Airway epithelial cell (primary cell): Measurements from ENCODE around the gene ZNF70. TPM values are rescaled to one million over a fixed set of nuclear protein-coding genes. Genes with fewer than 3 reads are reported as not detected.

Experiments
- total RNA-seq: library from RNA; depleted of rRNA; stranded (reverse); fragments of >200 nt; gene quantifications from 2 replicates; pipeline ENCODE4 v1.2.3, GENCODE V29; 2015

Gene ZNF70
- total RNA-seq, result 1.4 and 1.6 TPM in 2 replicates

DNA sequence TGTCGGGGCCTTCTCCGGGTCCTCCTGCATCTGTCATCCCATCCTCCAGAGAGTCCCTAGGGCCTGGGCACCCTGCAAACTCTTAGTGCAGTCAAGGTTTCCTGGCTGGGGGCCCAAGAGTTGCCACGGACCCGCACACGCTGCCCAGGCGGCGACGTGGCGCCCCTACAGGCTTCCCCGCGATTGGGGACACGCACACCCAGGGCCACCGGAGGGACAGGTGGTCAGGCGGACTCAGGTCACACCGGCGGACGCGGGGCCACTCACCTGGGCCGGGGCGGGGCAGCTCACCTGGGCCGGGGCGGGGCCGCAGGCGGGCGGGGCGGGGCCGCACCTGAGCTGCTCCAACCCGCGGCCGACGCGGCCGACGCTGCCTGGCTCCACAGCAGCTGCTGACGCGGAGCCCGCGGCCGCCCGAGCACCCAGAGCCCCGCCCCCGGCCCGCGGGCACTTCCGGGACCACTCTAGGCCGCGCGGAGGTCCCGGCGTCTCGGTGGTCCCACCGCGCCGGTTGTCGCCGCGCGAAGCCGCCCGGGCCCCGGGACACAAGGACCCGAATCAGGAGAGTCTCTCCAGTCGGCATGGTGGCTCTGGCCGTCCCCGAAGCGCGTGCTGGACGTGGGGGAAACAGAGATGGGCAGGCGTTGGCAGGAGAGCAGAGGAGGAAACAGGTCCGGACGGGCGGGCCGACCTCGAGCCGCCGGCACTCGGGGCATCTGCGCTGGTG, at the start of gene ZNF70:
ZNF70 (minus strand) TSS at position 399 of the 727 bp plus-strand sequence. CDS start 5,972 bp downstream, outside the sequence.

DNA sequence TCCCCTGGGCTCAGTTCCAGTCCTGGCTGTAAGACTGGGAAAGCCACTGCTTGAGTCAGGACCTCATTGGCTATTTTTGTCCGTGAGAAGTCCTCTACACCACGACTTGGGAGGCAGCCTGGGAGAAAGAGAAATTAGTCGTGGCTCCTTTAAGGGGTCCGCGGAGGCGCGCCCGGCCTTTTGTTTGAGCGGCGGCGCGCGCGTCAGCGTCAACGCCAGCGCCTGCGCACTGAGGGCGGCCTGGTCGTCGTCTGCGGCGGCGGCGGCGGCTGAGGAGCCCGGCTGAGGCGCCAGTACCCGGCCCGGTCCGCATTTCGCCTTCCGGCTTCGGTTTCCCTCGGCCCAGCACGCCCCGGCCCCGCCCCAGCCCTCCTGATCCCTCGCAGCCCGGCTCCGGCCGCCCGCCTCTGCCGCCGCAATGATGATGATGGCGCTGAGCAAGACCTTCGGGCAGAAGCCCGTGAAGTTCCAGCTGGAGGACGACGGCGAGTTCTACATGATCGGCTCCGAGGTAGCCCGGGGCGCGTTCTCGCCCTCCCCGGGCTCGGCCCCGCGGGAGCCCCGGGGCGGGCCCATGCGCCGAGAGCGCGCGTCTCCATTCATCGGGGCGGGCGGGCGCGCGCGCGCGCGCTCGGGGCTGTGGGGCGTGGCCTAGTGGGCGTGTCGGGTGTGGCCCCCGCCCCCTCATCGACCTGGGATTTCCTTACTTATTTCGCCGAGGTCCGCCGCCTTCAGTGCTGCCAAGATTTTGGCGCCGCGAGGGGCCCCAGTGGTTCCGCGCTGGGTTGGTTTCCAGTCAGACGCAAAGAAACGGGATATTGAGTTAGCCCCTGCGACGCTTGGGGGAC, 36.1 kb upstream of the ZNF70 start, which contains the start of gene SMARCB1:
SMARCB1 (plus strand) TSS at position 215 of the 848 bp plus-strand sequence; CDS start at position 419, 204 bp downstream.

DNA sequence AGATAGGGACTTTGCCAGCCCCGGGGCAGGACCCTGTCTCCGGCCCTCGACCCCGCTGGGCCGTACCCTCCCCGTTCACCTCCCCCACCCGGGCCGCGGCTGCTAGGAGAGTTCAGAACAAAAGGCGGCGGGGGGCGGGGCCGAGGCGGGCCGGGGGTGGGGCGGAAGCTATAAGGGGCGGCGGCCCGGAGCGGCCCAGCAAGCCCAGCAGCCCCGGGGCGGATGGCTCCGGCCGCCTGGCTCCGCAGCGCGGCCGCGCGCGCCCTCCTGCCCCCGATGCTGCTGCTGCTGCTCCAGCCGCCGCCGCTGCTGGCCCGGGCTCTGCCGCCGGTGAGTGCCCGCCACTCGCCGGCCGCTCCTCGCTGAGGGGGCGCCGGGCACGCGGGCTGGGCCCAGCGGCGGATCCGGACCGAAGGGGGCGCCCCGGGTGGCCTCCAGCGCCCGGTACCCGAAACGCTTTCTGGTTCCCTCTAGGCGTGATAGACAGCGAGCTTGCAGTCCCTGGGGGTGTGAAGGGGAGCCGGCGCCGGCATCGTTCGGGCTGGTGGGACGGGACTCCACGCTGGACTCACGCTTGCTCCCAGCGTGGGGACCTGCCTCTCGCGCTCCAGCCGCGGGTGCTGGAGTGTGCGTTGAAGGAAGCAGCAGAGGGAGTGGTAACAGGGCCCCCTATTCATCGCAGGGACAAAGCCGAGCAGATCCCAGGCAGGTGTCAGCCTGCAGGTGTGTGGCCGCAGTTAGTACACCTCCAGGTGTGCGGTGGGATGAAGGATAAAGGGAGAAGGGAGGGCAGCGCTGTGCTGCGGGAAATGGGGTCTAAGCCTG, 21.9 kb upstream of the ZNF70 start, which contains the start of gene MMP11:
MMP11 (plus strand) TSS at position 201 of the 825 bp plus-strand sequence; CDS start at position 223, 22 bp downstream.

DNA sequence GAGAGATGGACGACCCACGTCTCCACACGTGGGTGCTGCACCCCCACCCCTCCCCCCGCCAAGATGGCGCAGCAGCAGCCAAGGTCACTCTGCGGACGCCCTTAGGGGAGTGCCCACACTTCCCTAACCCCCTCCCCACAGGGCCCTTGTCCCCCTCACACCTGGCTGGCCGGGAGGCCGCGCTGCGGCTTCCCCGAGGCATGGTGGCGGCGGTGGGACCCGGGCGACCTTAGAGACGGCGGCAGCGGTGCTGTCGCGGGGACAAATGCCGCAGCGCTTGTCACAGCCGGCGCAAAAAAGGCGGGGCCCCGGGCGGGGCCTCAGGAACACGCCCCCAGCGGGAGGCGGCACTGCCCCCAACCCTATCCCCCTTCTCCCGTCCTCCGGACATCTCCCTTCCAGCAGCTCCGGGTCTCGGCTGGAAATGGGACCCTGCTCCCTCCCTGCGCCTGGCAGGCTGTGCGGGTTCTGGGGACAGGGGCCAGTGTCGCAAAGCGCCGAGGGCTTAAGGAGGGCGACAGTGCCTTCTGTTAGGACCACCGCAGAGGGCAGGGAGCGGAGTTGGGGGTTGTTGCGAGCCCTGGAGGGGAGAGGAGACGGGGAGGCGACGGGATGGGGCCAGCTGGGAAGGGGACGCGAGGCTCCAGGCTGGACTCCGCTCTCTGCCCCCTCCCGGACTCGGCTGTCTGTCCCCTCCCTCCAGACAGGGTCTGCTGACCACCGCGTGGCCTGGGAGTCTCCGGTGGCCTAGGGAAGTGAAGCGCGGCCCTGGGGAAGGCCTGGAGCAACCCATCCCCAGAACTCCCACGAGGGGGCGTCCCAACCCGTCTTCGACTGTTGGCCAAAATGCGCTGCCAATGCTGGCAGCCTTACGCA, 17.0 kb upstream of the ZNF70 start, which contains the start of gene CHCHD10:
CHCHD10 (minus strand) TSS at position 300 of the 876 bp plus-strand sequence; CDS start at position 202, 98 bp downstream.

DNA sequence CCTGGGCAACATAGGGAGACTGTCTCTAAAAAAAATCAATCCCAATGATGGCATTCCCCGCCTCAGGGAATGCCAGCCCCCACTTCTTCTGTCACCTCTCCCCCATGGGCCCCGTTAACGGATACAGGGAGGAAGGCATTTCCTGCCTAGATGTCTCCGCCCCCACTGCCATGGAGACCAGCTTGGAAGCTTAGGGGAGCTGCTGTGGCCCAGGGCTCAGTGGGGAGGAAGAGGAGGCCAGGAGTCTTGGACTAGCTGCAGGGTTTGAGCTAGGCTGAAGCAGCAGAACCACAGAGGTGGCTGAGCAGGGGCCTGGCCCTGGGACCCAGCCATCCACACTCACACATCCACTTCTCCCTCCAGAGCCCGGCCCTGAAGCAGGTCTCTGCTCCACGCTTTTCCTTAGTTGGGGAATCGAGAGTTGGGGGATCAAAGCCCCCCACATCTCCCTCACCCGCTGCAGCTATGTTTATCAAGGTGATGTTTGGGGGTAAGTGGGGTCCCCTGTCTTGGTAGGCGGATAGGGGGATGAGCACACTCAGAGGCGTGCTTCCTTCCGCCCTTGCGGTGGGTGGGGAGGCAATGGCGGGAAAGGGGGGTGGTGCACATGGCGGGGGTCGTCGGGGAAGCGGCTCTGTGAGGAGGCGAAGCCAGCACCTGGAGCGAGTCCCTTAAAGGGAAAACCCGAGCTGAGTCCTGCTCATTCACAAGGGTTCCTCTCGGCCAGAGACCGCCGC, 12.1 kb upstream of the ZNF70 start, which contains the start of gene C22orf15:
C22orf15 (plus strand) TSS at position 149 of the 737 bp plus-strand sequence; CDS start at position 466, 317 bp downstream.

DNA sequence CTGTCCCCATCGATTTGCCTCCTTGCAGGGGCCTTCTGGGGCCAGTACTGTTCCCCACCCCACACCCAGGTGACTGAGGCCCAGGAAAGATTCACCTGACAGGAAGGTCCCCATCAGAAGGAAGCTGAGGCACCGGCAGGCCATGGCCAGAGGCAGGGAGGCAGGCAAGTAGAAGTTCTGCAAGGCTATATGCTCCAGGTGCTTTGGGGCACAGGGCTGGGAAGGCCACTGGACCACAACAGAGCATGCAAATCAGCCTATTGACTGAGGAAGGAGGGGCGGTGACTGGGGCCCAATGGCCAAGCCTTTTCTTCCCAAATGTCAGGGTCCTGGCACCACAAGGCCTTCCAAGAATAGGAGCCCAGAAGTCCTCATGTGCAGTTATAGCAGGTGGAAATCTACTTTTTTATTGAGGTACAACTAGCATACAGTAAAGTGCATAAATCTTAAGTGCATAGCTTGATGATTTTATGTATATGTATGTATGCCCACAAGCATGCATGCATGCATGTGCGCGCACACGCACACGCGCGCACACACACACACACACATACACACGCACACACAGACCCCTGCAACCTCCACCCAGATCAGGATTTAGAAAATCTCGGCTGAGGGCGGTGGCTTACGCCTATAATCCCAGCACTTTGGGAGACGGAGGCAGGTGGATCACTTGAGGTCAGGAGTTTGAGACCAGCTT, 3.5 kb upstream of the ZNF70 start, which contains the start of gene VPREB3:
VPREB3 (minus strand) TSS at position 206 of the 700 bp plus-strand sequence; CDS start at position 144, 62 bp downstream.

DNA sequence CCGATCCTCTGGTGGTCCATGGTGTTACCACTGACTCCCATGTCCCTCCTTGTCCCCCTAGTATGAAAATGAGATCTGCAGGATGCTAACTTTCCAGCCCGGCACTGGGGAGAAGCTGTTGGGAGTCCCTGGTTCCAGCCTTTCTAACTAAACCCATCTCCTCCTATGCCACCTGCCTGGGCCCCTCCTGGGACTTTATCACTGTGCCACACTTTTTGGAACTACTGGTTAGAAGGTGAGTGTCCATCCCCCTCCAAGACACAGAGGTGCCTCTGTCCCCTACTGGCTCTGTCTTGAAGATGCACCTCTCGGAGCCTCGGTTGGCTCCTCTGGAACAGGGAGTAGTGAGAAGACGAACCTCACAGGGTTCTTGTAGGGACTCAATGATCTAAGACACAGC, 60.2 kb downstream of the ZNF70 start, which contains the start of gene RGL4:
RGL4 (plus strand) TSS at position 301 of the 400 bp plus-strand sequence. CDS start 1,018 bp downstream, outside the sequence.

Other genes with a start within 250 kb of the ZNF70 start
- not detected in 2 replicates for gene IGLL1, start 170.8 kb downstream of the ZNF70 start, total RNA-seq
- not detected in 2 replicates for gene DRICH1, start 118.8 kb downstream of the ZNF70 start, total RNA-seq
- gene RGL4, start 60.1 kb downstream of the ZNF70 start, total RNA-seq, result not detected in 2 replicates
- gene VPREB3, start 3.3 kb upstream of the ZNF70 start, total RNA-seq, result not detected in 2 replicates
- 0.35 TPM in 1 of 2 replicates, not detected in the other for gene C22orf15, start 11.9 kb upstream of the ZNF70 start, total RNA-seq
- 0.98 and 7.2 TPM in 2 replicates for gene CHCHD10, start 16.9 kb upstream of the ZNF70 start, total RNA-seq
- gene MMP11, start 21.7 kb upstream of the ZNF70 start, total RNA-seq, result 0.46 and 1.3 TPM in 2 replicates
- gene SMARCB1, start 35.9 kb upstream of the ZNF70 start, total RNA-seq, result 89.9 and 90.7 TPM in 2 replicates
- gene DERL3, start 87.9 kb upstream of the ZNF70 start, total RNA-seq, result 1.4 and 2.8 TPM in 2 replicates
- gene SLC2A11, start 106.8 kb upstream of the ZNF70 start, total RNA-seq, result 4.1 and 10.6 TPM in 2 replicates
- gene MIF, start 143.3 kb upstream of the ZNF70 start, total RNA-seq, result 1,048 and 1,082 TPM in 2 replicates
- gene GSTT2B, start 210.1 kb upstream of the ZNF70 start, total RNA-seq, result 0.99 and 2.1 TPM in 2 replicates
- not detected in 2 replicates for gene DDTL, start 215.8 kb upstream of the ZNF70 start, total RNA-seq
- gene DDT, start 223.3 kb upstream of the ZNF70 start, total RNA-seq, result 130 and 138 TPM in 2 replicates
- not detected in 2 replicates for gene GSTT2, start 229.0 kb upstream of the ZNF70 start, total RNA-seq